ENCODE results near the gene UBXN4. TPM values are rescaled to one million over a fixed set of nuclear protein-coding genes. Genes with fewer than 3 reads are reported as not detected.

The UBXN4 gene
- total RNA-seq, 2 experiments from 2014 or later = 107 TPM

DNA sequence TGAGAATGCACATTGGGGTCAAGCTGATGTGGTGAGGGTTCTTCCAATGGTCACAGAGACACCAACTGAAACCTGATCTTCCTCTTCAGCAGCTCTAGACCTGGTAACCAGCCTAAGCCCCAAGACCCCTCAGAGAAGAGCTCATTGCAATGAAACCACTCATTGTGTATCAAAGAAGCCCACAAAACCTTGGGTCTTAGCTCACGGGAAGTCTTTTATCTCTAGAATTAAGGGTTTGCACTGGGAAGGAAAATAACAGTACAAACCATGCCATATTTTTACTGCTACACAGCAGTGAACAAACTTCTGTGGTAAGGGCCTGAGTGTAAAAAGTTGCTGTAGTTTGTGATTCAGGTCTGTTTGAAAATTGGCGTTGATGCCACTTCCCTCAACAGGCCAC is 8.6 kb upstream of the UBXN4 start:
- Mint-ChIP-seq H3K4me1 (ENCODE audit: low read depth) (no peaks in the 10 kb centered on the region), H3K27me3 (no peaks in the 10 kb centered on the region), H3K4me3 (no peak overlapping the region), H3K27ac (no peak overlapping the region), H3K9me3 (no peaks in the 10 kb centered on the region), H3K36me3 (no peaks in the 10 kb centered on the region)
- intact Hi-C loops (cut with micrococcal nuclease) = no loop called here
- CTCF ChIA-PET = interaction anchor here (1.0 kb wide), 1 partner anchor 65 kb away, joined by 4 read pairs; no protein-coding TSS in a partner anchor
- POLR2A ChIA-PET = no interaction called here
- DNase-seq = no peak

DNA sequence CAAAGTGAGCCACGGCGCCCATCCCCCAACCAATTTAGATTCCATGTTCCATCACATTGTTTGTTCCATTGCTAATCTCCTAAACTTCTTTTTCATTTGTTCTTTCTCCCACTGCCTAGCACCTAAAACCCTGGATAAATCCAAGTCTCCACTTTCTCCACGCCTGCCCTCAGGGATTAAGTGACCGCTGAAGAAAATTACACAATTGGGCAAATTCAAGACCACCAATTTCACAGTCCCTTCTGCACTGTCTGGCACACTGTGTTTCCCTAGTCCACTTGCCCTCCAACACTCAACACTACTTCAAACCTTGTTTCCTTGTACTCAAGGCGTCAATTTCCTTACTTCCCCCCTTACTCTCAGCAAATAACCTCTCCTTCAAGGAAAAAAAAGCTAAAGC is 5.1 kb upstream of the UBXN4 start:
- POLR2A ChIA-PET = no interaction called here
- no peak overlapping the region for H3K27ac Mint-ChIP-seq
- H3K4me1 Mint-ChIP-seq (ENCODE audit: low read depth) = no peaks in the 10 kb centered on the region
- CTCF ChIA-PET = no interaction called here
- DNase-seq = no peak
- no peaks in the 10 kb centered on the region for H3K9me3 Mint-ChIP-seq
- H3K27me3 Mint-ChIP-seq = no peaks in the 10 kb centered on the region
- H3K4me3 Mint-ChIP-seq = no peak overlapping the region
- H3K36me3 Mint-ChIP-seq = no peaks in the 10 kb centered on the region
- intact Hi-C loops (cut with micrococcal nuclease) = no loop called here

GRCh38 chr2:135740206-135740605 is 1.4 kb upstream of the UBXN4 start:
- Mint-ChIP-seq H3K36me3 (peaks cover 6% of the 10 kb centered on the region), H3K9me3 (no peaks in the 10 kb centered on the region), H3K4me3 (no peak overlapping the region), H3K27ac (no peak overlapping the region), H3K27me3 (no peaks in the 10 kb centered on the region), H3K4me1 (ENCODE audit: low read depth) (peaks cover 15% of the 10 kb centered on the region)
- no peak for DNase-seq
- ChIA-PET POLR2A (no interaction called here), CTCF (interaction anchor here (1.9 kb wide), 1 partner anchor 31 kb away, joined by 9 read pairs; no protein-coding TSS in a partner anchor)
- intact Hi-C loops (cut with micrococcal nuclease) = loop anchor here (2.0 to 10.0 kb wide), 5 partner anchors 78 to 1068 kb away; partner anchors contain the start of genes CXCR4, DARS1 and MCM6

DNA sequence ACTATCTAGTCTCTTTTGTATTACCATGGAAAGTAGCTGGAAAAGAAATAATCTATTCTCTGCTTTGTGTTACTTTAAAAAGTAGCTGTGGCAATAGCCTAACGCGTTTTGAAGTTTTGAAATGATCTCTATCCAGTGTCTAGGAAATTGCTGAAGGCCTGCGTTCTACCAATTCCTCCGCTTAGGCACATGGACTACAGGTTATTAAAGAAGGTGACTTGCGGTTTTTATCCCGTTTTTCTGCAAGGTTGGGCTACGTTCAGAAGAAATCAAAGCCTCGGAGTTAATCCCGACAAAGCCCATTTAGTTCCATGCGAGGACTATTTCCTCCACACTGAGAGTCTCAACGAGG is 636 bp upstream of the UBXN4 start:
- ChIA-PET POLR2A (no interaction called here), CTCF (interaction anchor here (1.9 kb wide), 1 partner anchor 32 kb away, joined by 9 read pairs; no protein-coding TSS in a partner anchor)
- H3K27me3 Mint-ChIP-seq = no peaks in the 10 kb centered on the region
- H3K9me3 Mint-ChIP-seq = no peaks in the 10 kb centered on the region
- DNase-seq = no peak
- peaks cover 6% of the 10 kb centered on the region for H3K36me3 Mint-ChIP-seq
- H3K4me1 Mint-ChIP-seq (ENCODE audit: low read depth) = peaks cover 17% of the 10 kb centered on the region
- no peak overlapping the region for H3K27ac Mint-ChIP-seq
- H3K4me3 Mint-ChIP-seq = peak overlapping the region; percentile 96
- intact Hi-C loops (cut with micrococcal nuclease) = loop anchor here (1.0 to 10.0 kb wide), 9 partner anchors 79 to 1069 kb away; partner anchors contain the start of genes CCNT2, CXCR4, DARS1 and MCM6

GRCh38 chr2:135742325-135742757 is 686 bp downstream of the UBXN4 start:
- ChIA-PET CTCF (interaction anchor here (1.2 to 4.0 kb wide), 2 partner anchors 29 to 55 kb away, joined by 3 to 30 read pairs; no protein-coding TSS in a partner anchor), POLR2A (interaction anchor here (1.1 kb wide), 1 partner anchor 133 kb away, joined by 5 read pairs; no protein-coding TSS in a partner anchor)
- Mint-ChIP-seq H3K36me3 (peaks cover 12% of the 10 kb centered on the region), H3K4me1 (ENCODE audit: low read depth) (peaks cover 26% of the 10 kb centered on the region), H3K27me3 (no peaks in the 10 kb centered on the region), H3K27ac (peak overlapping the region; percentile 99), H3K9me3 (no peaks in the 10 kb centered on the region), H3K4me3 (peak overlapping the region; percentile 96)
- intact Hi-C loops (cut with micrococcal nuclease) = loop anchor here (5.0 to 10.0 kb wide), 4 partner anchors 80 to 1070 kb away; partner anchors contain the start of genes CXCR4 and DARS1
- DNase-seq = peak; percentile 45

DNA sequence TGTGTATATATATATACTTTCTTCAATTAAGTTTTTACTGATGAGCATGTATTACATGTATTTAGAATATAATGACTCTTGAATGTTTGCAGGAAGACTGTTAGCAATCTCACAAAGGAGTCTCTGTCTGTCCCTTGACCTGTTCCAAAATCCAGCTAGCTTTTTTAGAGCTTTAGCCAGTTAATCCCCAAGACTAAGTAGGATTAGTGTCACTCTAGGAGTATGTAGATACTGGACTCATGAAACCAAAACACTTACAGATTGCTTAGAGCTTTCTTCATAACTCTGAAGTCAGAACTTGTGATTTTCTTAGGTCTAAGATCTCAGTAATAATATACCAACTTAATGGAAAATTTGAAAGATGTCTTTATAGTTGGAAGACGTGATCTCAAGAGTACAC is 2.2 kb downstream of the UBXN4 start:
- Mint-ChIP-seq H3K9me3 (no peaks in the 10 kb centered on the region), H3K27ac (peak overlapping the region; percentile 35), H3K4me3 (peak overlapping the region; percentile 48), H3K27me3 (no peaks in the 10 kb centered on the region), H3K4me1 (ENCODE audit: low read depth) (peaks cover 26% of the 10 kb centered on the region), H3K36me3 (peaks cover 16% of the 10 kb centered on the region)
- POLR2A ChIA-PET = no interaction called here
- CTCF ChIA-PET = interaction anchor here (1.1 to 4.0 kb wide), 3 partner anchors 53 to 740 kb away, joined by 3 to 30 read pairs (median 4); no protein-coding TSS in a partner anchor
- DNase-seq = no peak
- intact Hi-C loops (cut with micrococcal nuclease) = loop anchor here (2.0 to 10.0 kb wide), 5 partner anchors 49 to 1072 kb away; partner anchors contain the start of genes CXCR4 and DARS1

GRCh38 chr2:135744760-135745314 is 3.2 kb downstream of the UBXN4 start:
- Mint-ChIP-seq H3K9me3 (no peaks in the 10 kb centered on the region), H3K27ac (peak overlapping the region; percentile 35), H3K4me3 (peak overlapping the region; percentile 48), H3K4me1 (ENCODE audit: low read depth) (peaks cover 28% of the 10 kb centered on the region), H3K27me3 (no peaks in the 10 kb centered on the region), H3K36me3 (peaks cover 22% of the 10 kb centered on the region)
- peak; percentile 55 for DNase-seq
- ChIA-PET CTCF (interaction anchor here (0.6 to 4.0 kb wide), 4 partner anchors 14 to 86 kb away, joined by 3 to 30 read pairs (median 4); no protein-coding TSS in a partner anchor), POLR2A (interaction anchor here (1.2 kb wide), 1 partner anchor 11 kb away, joined by 3 read pairs; no protein-coding TSS in a partner anchor)
- intact Hi-C loops (cut with micrococcal nuclease) = loop anchor here (2.0 to 10.0 kb wide), 5 partner anchors 48 to 1073 kb away; partner anchors contain the start of genes CXCR4 and DARS1

GRCh38 chr2:135745545-135745944 is 3.9 kb downstream of the UBXN4 start:
- intact Hi-C loops (cut with micrococcal nuclease) = loop anchor here (2.0 to 10.0 kb wide), 2 partner anchors 47 to 239 kb away; partner anchors contain the start of gene DARS1
- no peak for DNase-seq
- Mint-ChIP-seq H3K27me3 (no peaks in the 10 kb centered on the region), H3K4me3 (no peak overlapping the region), H3K27ac (no peak overlapping the region), H3K9me3 (no peaks in the 10 kb centered on the region), H3K4me1 (ENCODE audit: low read depth) (peaks cover 28% of the 10 kb centered on the region), H3K36me3 (peaks cover 22% of the 10 kb centered on the region)
- ChIA-PET CTCF (interaction anchor here (1.0 to 4.0 kb wide), 3 partner anchors 36 to 87 kb away, joined by 3 to 30 read pairs (median 4); no protein-coding TSS in a partner anchor), POLR2A (interaction anchor here (1.2 kb wide), 1 partner anchor 10 kb away, joined by 3 read pairs; no protein-coding TSS in a partner anchor)

GRCh38 chr2:135755573-135755972 is 13.9 kb downstream of the UBXN4 start:
- Mint-ChIP-seq H3K27me3 (no peaks in the 10 kb centered on the region), H3K4me1 (ENCODE audit: low read depth) (peaks cover 8% of the 10 kb centered on the region), H3K9me3 (peaks cover 12% of the 10 kb centered on the region), H3K4me3 (no peak overlapping the region), H3K36me3 (peaks cover 46% of the 10 kb centered on the region), H3K27ac (no peak overlapping the region)
- CTCF ChIA-PET = interaction anchor here (0.7 to 1.5 kb wide), 3 partner anchors 42 to 165 kb away, joined by 3 to 8 read pairs (median 3); no protein-coding TSS in a partner anchor
- intact Hi-C loops (cut with micrococcal nuclease) = no loop called here
- no peak for DNase-seq
- POLR2A ChIA-PET = interaction anchor here (1.2 kb wide), 1 partner anchor 11 kb away, joined by 3 read pairs; no protein-coding TSS in a partner anchor

- DNase-seq = no peak
- POLR2A ChIA-PET = no interaction called here
- no peaks in the 10 kb centered on the region for H3K27me3 Mint-ChIP-seq
- H3K9me3 Mint-ChIP-seq = peaks cover 12% of the 10 kb centered on the region
- peaks cover 10% of the 10 kb centered on the region for H3K4me1 Mint-ChIP-seq (ENCODE audit: low read depth)
- intact Hi-C loops (cut with micrococcal nuclease) = no loop called here
- no peak overlapping the region for H3K27ac Mint-ChIP-seq
- CTCF ChIA-PET = interaction anchor here (0.6 kb wide), 1 partner anchor 13 kb away, joined by 4 read pairs; no protein-coding TSS in a partner anchor
- no peak overlapping the region for H3K4me3 Mint-ChIP-seq
- peaks cover 47% of the 10 kb centered on the region for H3K36me3 Mint-ChIP-seq
Measured at GRCh38 chr2:135756692-135757091, 15.0 kb downstream of the UBXN4 start.

DNA sequence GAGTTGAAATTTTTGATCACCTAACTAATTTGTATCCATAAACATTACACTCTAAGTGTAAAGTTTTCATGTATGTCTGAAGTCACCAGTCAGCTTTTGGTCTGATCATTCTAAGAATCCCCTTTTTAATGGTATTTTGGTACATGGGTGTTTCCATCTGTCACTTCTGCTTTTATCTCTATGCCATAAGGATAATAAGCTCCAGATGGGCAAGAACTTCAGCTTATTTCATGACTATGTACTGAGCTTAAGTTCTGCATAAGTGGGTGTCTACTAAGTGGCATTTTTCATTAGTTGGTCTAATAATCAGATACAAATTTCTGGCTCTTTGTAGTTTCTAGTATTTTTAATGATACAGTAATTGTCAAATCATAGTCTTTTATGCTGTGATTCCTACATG is 20.4 kb downstream of the UBXN4 start:
- CTCF ChIA-PET = no interaction called here
- DNase-seq = no peak
- Mint-ChIP-seq H3K9me3 (peaks cover under 1% of the 10 kb centered on the region), H3K27ac (no peak overlapping the region), H3K4me3 (no peak overlapping the region), H3K36me3 (peaks cover 32% of the 10 kb centered on the region), H3K27me3 (no peaks in the 10 kb centered on the region), H3K4me1 (ENCODE audit: low read depth) (peaks cover 16% of the 10 kb centered on the region)
- POLR2A ChIA-PET = no interaction called here
- intact Hi-C loops (cut with micrococcal nuclease) = no loop called here

GRCh38 chr2:135762530-135762929 is 20.9 kb downstream of the UBXN4 start:
- no peak for DNase-seq
- Mint-ChIP-seq H3K36me3 (peaks cover 31% of the 10 kb centered on the region), H3K27me3 (no peaks in the 10 kb centered on the region), H3K4me3 (no peak overlapping the region), H3K4me1 (ENCODE audit: low read depth) (peaks cover 16% of the 10 kb centered on the region), H3K9me3 (no peaks in the 10 kb centered on the region), H3K27ac (no peak overlapping the region)
- ChIA-PET POLR2A (no interaction called here), CTCF (interaction anchor here (0.6 to 1.1 kb wide), 2 partner anchors 35 to 756 kb away, joined by 3 read pairs; no protein-coding TSS in a partner anchor)
- intact Hi-C loops (cut with micrococcal nuclease) = no loop called here

Measured in activated CD4-positive, alpha-beta memory T cell treated with anti-CD3 and anti-CD28 coated beads for 36 hours (primary cell).